ENCODE measurements around the gene CRISPLD2. TPM values are rescaled to one million over a fixed set of nuclear protein-coding genes. Genes with fewer than 3 reads are reported as not detected.

CRISPLD2 gene
- total RNA-seq, 1 donor from 2014 or later: 3.3 TPM

DNA sequence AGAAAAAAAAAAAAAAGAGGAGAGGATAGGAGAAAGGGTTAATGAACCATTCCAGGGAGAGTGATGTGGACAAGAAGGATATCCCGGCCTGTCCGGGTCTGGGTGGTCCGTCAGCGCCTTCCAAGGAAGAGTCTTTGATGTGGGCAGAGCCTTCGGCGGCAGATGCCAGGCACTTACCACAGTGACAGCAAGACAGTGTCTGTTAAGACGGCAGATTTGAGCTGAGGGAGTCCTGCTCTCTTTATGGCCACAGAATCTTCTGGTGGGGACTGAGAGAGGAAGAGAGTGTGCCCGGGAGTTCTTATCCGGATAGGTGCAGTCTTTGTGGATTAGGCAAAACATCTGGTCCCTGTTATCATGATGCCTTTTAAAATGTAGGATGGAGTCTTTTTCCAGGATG, 96.4 kb downstream of the CRISPLD2 start:
- H3K4me1 Mint-ChIP-seq (ENCODE audit: unreplicated experiment): peaks cover 9% of the 10 kb centered on the region
- peaks cover 45% of the 10 kb centered on the region for H3K27me3 Mint-ChIP-seq (ENCODE audit: unreplicated experiment)
- no peaks in the 10 kb centered on the region for H3K36me3 Mint-ChIP-seq (ENCODE audit: unreplicated experiment)
- H3K4me3 Mint-ChIP-seq (ENCODE audit: unreplicated experiment): no peak overlapping the region
- no peaks in the 10 kb centered on the region for H3K9me3 Mint-ChIP-seq (ENCODE audit: unreplicated experiment)
- H3K27ac Mint-ChIP-seq (ENCODE audit: unreplicated experiment): no peak overlapping the region
- TF ChIP-seq, protein P1, sequence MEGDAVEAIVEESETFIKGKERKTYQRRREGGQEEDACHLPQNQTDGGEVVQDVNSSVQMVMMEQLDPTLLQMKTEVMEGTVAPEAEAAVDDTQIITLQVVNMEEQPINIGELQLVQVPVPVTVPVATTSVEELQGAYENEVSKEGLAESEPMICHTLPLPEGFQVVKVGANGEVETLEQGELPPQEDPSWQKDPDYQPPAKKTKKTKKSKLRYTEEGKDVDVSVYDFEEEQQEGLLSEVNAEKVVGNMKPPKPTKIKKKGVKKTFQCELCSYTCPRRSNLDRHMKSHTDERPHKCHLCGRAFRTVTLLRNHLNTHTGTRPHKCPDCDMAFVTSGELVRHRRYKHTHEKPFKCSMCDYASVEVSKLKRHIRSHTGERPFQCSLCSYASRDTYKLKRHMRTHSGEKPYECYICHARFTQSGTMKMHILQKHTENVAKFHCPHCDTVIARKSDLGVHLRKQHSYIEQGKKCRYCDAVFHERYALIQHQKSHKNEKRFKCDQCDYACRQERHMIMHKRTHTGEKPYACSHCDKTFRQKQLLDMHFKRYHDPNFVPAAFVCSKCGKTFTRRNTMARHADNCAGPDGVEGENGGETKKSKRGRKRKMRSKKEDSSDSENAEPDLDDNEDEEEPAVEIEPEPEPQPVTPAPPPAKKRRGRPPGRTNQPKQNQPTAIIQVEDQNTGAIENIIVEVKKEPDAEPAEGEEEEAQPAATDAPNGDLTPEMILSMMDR (IDR thresholded peaks at IDR 0.05): no peak
- DNase-seq (ENCODE audit: extremely low spot score, unreplicated experiment): no peak

DNA sequence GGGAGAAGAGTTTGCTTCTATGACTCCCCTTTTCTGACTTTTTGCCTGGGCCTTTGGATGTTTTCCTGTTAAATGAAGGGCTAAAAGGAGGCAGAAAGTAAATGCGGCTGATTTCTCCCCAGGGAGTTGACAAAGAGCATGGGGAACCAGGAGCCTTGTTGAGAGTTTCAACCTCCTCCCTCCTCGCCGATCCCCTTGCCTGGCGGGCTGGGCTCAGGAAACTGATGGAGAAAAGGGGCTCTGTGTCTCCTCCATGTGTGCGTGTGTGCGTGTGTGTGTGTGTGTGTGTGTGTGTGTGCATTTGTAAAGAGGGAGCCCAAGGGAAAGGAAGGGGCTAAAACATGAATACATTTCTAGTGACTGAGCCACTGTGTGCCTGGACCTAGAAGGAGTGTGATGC, 97.1 kb downstream of the CRISPLD2 start:
- TF ChIP-seq, protein P1 (IDR thresholded peaks at IDR 0.05): no peak
- H3K36me3 Mint-ChIP-seq (ENCODE audit: unreplicated experiment): no peaks in the 10 kb centered on the region
- H3K27me3 Mint-ChIP-seq (ENCODE audit: unreplicated experiment): peaks cover 45% of the 10 kb centered on the region
- H3K4me1 Mint-ChIP-seq (ENCODE audit: unreplicated experiment): peaks cover 9% of the 10 kb centered on the region
- no peak for DNase-seq (ENCODE audit: extremely low spot score, unreplicated experiment)
- H3K27ac Mint-ChIP-seq (ENCODE audit: unreplicated experiment): no peak overlapping the region
- H3K9me3 Mint-ChIP-seq (ENCODE audit: unreplicated experiment): no peaks in the 10 kb centered on the region
- no peak overlapping the region for H3K4me3 Mint-ChIP-seq (ENCODE audit: unreplicated experiment)

- peaks cover 45% of the 10 kb centered on the region for H3K27me3 Mint-ChIP-seq (ENCODE audit: unreplicated experiment)
Observed at GRCh38 chr16:84917492-84917891, 97.7 kb downstream of the CRISPLD2 start.

GRCh38 chr16:84918006-84918909, 98.5 kb downstream of the CRISPLD2 start:
- no peak for DNase-seq (ENCODE audit: extremely low spot score, unreplicated experiment)
- Mint-ChIP-seq H3K27me3 (ENCODE audit: unreplicated experiment) (peaks cover 45% of the 10 kb centered on the region), H3K4me1 (ENCODE audit: unreplicated experiment) (peaks cover 21% of the 10 kb centered on the region), H3K27ac (ENCODE audit: unreplicated experiment) (no peak overlapping the region), H3K4me3 (ENCODE audit: unreplicated experiment) (no peak overlapping the region), H3K36me3 (ENCODE audit: unreplicated experiment) (no peaks in the 10 kb centered on the region), H3K9me3 (ENCODE audit: unreplicated experiment) (no peaks in the 10 kb centered on the region)
- TF ChIP-seq, protein P1 (IDR thresholded peaks at IDR 0.05): no peak

More at GRCh38 chr16:84917492-84917891, 97.7 kb downstream of the CRISPLD2 start:
- Mint-ChIP-seq H3K27ac (ENCODE audit: unreplicated experiment) (no peak overlapping the region), H3K9me3 (ENCODE audit: unreplicated experiment) (no peaks in the 10 kb centered on the region), H3K4me1 (ENCODE audit: unreplicated experiment) (peaks cover 13% of the 10 kb centered on the region), H3K36me3 (ENCODE audit: unreplicated experiment) (no peaks in the 10 kb centered on the region), H3K4me3 (ENCODE audit: unreplicated experiment) (no peak overlapping the region)
- TF ChIP-seq, protein P1 (IDR thresholded peaks at IDR 0.05): no peak
- DNase-seq (ENCODE audit: extremely low spot score, unreplicated experiment): no peak

DNA sequence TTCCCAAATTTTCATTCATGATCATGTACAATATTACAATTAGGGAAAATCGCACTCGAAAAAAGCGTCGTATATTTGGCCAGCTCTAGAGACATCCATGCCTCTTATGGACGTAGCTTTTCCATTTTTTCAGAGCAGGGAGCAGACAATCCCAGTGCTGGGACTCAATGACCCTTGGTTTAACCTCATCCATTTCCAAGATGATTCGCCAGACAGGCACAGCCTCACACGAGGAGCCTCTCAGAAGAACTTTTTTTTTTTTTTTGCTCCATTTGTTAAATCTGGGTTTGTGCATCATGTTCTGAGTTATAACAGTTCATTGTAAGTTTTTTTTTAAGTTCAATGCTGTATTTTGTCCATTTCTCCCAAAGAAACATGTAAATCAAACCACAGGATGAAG, 99.5 kb downstream of the CRISPLD2 start:
- Mint-ChIP-seq H3K36me3 (ENCODE audit: unreplicated experiment) (no peaks in the 10 kb centered on the region), H3K4me1 (ENCODE audit: unreplicated experiment) (peaks cover 21% of the 10 kb centered on the region), H3K27me3 (ENCODE audit: unreplicated experiment) (peaks cover 44% of the 10 kb centered on the region), H3K4me3 (ENCODE audit: unreplicated experiment) (no peak overlapping the region), H3K27ac (ENCODE audit: unreplicated experiment) (no peak overlapping the region), H3K9me3 (ENCODE audit: unreplicated experiment) (no peaks in the 10 kb centered on the region)
- TF ChIP-seq, protein P1 (IDR thresholded peaks at IDR 0.05): no peak
- no peak for DNase-seq (ENCODE audit: extremely low spot score, unreplicated experiment)

All from osteocyte (in vitro differentiated cells).